Measurements from ENCODE around the gene DSTYK.

DSTYK gene

GRCh38 chr1:205220421-205220820, 8.9 kb upstream of the DSTYK start:
- Histone ChIP-seq H3K36me3 (replicated peaks) (no peaks in the 10 kb centered on the region), H3K27ac (no peak overlapping the region), H3K27me3 (replicated peaks) (no peaks in the 10 kb centered on the region), H3K4me3 (ENCODE audit: low read depth, low read length) (no peak overlapping the region)
- no peak for DNase-seq
- in situ Hi-C loops (cut with HindIII; ENCODE audit: low pct_ligation_motif_present, low sequenced_read_pairs), result no loop called here
- TF ChIP-seq CTCF (IDR thresholded peaks at IDR 0.05; ENCODE audit: low read depth, low read length, missing control alignments), result no peak

- Histone ChIP-seq H3K27me3 (replicated peaks) (no peaks in the 10 kb centered on the region), H3K27ac (no peak overlapping the region), H3K36me3 (replicated peaks) (no peaks in the 10 kb centered on the region), H3K4me3 (ENCODE audit: low read depth, low read length) (no peak overlapping the region)
- in situ Hi-C loops (cut with HindIII; ENCODE audit: low pct_ligation_motif_present, low sequenced_read_pairs), result no loop called here
- TF ChIP-seq CTCF (IDR thresholded peaks at IDR 0.05; ENCODE audit: low read depth, low read length, missing control alignments), result no peak
- DNase-seq, result no peak
These were observed 5.9 kb upstream of the DSTYK start for GRCh38 chr1:205217418-205217817.

- no peak for TF ChIP-seq CTCF (IDR thresholded peaks at IDR 0.05; ENCODE audit: low read depth, low read length, missing control alignments)
- H3K4me3 ChIP-seq (ENCODE audit: low read depth, low read length), result no peak overlapping the region
- in situ Hi-C loops (cut with HindIII; ENCODE audit: low pct_ligation_motif_present, low sequenced_read_pairs), result no loop called here
These were observed 5.1 kb upstream of the DSTYK start for GRCh38 chr1:205216588-205216987.

GRCh38 chr1:205214756-205215155, 3.3 kb upstream of the DSTYK start:
- in situ Hi-C loops (cut with HindIII; ENCODE audit: low pct_ligation_motif_present, low sequenced_read_pairs), result no loop called here
- H3K27me3 ChIP-seq (replicated peaks), result no peaks in the 10 kb centered on the region
- TF ChIP-seq CTCF (IDR thresholded peaks at IDR 0.05; ENCODE audit: low read depth, low read length, missing control alignments), result no peak
- H3K36me3 ChIP-seq (replicated peaks), result no peaks in the 10 kb centered on the region
- no peak for DNase-seq
- no peak overlapping the region for H3K27ac ChIP-seq
- H3K4me3 ChIP-seq (ENCODE audit: low read depth, low read length), result no peak overlapping the region

More at GRCh38 chr1:205216588-205216987, 5.1 kb upstream of the DSTYK start:
- DNase-seq, result no peak
- Histone ChIP-seq H3K27me3 (replicated peaks) (no peaks in the 10 kb centered on the region), H3K36me3 (replicated peaks) (no peaks in the 10 kb centered on the region), H3K27ac (no peak overlapping the region)

- Histone ChIP-seq H3K4me3 (ENCODE audit: low read depth, low read length) (peak overlapping the region; percentile 84), H3K36me3 (replicated peaks) (no peaks in the 10 kb centered on the region), H3K27ac (no peak overlapping the region), H3K27me3 (replicated peaks) (no peaks in the 10 kb centered on the region)
- in situ Hi-C loops (cut with HindIII; ENCODE audit: low pct_ligation_motif_present, low sequenced_read_pairs), result no loop called here
- DNase-seq, result no peak
- no peak for TF ChIP-seq CTCF (IDR thresholded peaks at IDR 0.05; ENCODE audit: low read depth, low read length, missing control alignments)
These were observed 486 bp upstream of the DSTYK start for GRCh38 chr1:205211839-205212536.

GRCh38 chr1:205210756-205211168, 740 bp downstream of the DSTYK start:
- DNase-seq, result no peak
- no peak for TF ChIP-seq CTCF (IDR thresholded peaks at IDR 0.05; ENCODE audit: low read depth, low read length, missing control alignments)
- in situ Hi-C loops (cut with HindIII; ENCODE audit: low pct_ligation_motif_present, low sequenced_read_pairs), result no loop called here
- H3K27me3 ChIP-seq (replicated peaks), result no peaks in the 10 kb centered on the region
- peak overlapping the region; percentile 84 for H3K4me3 ChIP-seq (ENCODE audit: low read depth, low read length)
- H3K36me3 ChIP-seq (replicated peaks), result no peaks in the 10 kb centered on the region
- H3K27ac ChIP-seq, result peak overlapping the region; percentile 86
